Fibroblast of the aortic adventitia (primary cell): ENCODE data around the gene TPO. TPM values are rescaled to one million over a fixed set of nuclear protein-coding genes. Genes with fewer than 3 reads are reported as not detected.

Experiments used
- DNase-seq: peaks from one replicate; pipeline ENCODE4 v3.0.0-alpha.2; 2010; ENCODE audit warnings: low read depth
- H3K4me3 ChIP-seq: 2 replicates; pipeline ENCODE4 v1.5.1; 2011; ENCODE audit warnings: low read depth, mild to moderate bottlenecking, control low read depth, low read length, moderate library complexity
- total RNA-seq: library from RNA; depleted of rRNA; stranded (reverse); fragments of >200 nt; gene quantifications from 2 replicates; pipeline ENCODE4 v1.2.3, GENCODE V29; 2012; ENCODE audit warnings: low replicate concordance
- TF ChIP-seq, protein P1 (sequence below): IDR thresholded peaks from 2 replicates; pipeline ENCODE4 v1.5.1; 2011; ENCODE audit warnings: mild to moderate bottlenecking, low read length, control low read depth, inconsistent platforms; ENCODE audit not compliant: insufficient read depth

TPO gene
- total RNA-seq, 1 donor, result not detected

DNA sequence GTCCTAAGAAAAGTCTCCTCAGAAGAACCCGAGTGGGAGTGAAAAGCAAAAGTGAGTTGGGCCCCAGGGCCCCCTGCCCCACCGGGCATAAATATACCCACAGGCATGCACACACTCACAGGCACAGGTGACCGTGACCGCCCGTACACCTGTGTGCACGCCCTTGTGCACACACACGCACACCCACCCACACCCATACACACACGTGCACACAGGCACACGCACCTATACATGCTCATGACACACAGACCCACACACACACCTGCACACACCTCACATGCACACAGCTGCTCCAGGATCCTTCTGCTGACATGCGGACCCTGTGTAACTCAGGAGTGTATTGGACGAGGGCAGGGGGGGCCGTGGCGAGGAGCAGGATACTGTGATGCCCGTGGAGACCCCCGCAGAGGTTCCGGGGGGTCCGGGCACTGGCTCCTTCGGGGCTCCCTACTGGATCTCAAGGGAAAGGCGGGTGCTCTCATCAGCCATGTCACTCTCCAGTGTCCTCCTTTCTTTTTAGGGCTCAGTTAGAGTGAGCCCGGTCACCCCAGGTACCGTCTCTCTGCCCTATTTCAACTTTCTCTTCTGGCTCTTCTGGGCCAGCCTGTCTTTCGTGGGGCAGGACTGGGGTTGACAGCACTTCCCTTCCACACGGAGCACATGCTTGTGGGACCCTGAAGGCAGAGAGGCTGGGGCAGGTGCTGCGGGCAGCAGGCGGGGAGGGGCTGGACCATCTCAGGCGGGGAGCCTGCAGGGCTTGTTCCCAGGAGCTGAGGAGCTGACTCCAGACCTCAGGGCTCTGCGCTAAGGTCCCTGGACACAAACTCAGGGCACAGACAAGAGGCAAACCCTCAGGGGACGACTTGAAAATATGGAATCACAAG, 48.5 kb downstream of the TPO start:
- H3K4me3 ChIP-seq, result no peak overlapping the region
- TF ChIP-seq, protein P1, sequence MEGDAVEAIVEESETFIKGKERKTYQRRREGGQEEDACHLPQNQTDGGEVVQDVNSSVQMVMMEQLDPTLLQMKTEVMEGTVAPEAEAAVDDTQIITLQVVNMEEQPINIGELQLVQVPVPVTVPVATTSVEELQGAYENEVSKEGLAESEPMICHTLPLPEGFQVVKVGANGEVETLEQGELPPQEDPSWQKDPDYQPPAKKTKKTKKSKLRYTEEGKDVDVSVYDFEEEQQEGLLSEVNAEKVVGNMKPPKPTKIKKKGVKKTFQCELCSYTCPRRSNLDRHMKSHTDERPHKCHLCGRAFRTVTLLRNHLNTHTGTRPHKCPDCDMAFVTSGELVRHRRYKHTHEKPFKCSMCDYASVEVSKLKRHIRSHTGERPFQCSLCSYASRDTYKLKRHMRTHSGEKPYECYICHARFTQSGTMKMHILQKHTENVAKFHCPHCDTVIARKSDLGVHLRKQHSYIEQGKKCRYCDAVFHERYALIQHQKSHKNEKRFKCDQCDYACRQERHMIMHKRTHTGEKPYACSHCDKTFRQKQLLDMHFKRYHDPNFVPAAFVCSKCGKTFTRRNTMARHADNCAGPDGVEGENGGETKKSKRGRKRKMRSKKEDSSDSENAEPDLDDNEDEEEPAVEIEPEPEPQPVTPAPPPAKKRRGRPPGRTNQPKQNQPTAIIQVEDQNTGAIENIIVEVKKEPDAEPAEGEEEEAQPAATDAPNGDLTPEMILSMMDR, result no peak
- no peak for DNase-seq

DNA sequence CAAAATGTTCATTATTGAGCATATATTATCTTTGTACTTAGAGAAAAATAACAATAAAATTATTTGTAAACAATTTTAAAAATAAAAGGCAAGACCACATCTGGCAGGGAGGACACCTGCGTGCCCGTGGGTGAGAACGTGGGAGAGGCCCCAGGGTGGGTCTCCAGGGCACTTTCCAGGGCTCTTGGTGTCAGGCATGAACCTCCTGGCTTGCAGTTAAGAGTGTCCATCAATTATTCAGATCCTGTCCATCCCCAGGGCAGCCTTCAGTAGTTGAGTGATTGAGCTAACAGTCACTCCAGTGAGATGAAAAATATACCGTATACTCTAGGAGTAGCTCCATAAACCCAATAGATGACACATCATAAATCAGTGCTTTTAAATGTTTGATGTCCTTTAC, 49.7 kb downstream of the TPO start:
- H3K4me3 ChIP-seq, result no peak overlapping the region
- TF ChIP-seq, protein P1, result no peak
- no peak for DNase-seq

DNA sequence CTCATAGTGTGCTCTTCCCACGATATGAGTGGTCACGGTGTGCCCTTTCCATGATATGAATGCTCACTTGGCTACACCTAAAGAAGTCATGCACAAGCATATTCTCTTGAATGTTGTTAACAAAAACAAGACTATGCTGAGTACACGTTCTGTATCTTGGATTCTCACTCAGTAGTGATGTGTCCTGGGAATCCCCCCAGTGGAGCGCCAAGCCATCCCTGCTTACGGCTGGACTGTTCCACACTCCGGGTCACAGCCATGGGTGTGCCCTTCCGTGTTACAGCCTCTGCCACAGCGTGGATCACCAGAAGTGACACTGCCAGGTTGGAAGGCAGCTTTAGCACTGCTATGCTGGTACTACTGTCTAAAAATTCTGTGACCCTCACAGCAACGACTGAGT, 59.1 kb downstream of the TPO start:
- H3K4me3 ChIP-seq, result no peak overlapping the region
- DNase-seq, result no peak
- TF ChIP-seq, protein P1, result no peak

DNA sequence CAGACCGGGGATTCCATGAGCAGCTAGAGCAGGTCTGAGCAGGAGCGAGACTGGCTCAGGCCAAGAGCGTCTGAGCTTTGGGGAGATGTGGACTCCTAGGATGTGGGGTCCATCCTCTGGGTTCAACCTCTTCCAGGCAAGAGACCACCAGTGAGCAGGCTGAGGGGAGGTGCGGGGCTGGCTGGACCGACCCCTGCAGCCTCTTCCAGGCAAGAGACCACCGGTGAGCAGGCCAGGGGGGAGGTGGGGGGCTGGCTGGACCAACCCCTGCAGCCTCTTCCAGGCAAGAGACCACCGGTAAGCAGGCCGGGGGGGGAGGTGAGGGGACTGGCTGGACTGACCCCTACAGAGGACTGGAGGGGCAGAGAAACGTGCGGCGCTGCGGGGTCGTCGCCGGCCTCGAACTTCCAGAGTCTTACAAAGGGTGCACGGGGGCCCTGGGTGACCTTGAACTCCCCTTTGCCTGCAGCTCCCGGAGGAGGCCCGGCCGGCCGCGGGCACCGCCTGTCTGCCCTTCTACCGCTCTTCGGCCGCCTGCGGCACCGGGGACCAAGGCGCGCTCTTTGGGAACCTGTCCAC, 63.4 kb downstream of the TPO start:
- DNase-seq, result no peak
- TF ChIP-seq, protein P1, result no peak

DNA sequence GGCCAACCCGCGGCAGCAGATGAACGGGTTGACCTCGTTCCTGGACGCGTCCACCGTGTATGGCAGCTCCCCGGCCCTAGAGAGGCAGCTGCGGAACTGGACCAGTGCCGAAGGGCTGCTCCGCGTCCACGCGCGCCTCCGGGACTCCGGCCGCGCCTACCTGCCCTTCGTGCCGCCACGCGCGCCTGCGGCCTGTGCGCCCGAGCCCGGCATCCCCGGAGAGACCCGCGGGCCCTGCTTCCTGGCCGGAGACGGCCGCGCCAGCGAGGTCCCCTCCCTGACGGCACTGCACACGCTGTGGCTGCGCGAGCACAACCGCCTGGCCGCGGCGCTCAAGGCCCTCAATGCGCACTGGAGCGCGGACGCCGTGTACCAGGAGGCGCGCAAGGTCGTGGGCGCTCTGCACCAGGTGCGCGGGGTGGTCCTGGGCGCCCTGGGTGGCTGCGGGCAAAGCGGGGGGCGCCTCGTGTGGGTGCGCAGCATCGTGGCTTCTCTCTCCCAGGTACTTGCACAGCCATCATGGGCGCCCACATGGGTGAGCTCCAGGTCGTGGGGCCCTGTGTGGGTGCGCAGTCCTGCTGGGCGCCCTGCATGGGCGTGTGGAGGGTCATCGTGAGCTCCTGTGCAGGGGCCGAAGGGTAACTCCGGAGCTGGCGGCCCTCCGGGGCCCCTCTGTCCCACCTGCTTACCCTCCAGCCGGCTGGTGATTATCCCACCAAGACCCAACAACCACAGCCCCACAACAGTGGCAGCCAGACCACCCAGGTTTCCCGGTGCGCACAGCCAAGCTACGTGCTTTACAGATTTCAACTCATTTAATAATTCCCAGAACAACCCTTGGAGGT, 64.2 kb downstream of the TPO start:
- DNase-seq, result no peak
- TF ChIP-seq, protein P1, result no peak
- no peak overlapping the region for H3K4me3 ChIP-seq

More for the DNA sequence above, 63.4 kb downstream of the TPO start:
- no peak overlapping the region for H3K4me3 ChIP-seq

DNA sequence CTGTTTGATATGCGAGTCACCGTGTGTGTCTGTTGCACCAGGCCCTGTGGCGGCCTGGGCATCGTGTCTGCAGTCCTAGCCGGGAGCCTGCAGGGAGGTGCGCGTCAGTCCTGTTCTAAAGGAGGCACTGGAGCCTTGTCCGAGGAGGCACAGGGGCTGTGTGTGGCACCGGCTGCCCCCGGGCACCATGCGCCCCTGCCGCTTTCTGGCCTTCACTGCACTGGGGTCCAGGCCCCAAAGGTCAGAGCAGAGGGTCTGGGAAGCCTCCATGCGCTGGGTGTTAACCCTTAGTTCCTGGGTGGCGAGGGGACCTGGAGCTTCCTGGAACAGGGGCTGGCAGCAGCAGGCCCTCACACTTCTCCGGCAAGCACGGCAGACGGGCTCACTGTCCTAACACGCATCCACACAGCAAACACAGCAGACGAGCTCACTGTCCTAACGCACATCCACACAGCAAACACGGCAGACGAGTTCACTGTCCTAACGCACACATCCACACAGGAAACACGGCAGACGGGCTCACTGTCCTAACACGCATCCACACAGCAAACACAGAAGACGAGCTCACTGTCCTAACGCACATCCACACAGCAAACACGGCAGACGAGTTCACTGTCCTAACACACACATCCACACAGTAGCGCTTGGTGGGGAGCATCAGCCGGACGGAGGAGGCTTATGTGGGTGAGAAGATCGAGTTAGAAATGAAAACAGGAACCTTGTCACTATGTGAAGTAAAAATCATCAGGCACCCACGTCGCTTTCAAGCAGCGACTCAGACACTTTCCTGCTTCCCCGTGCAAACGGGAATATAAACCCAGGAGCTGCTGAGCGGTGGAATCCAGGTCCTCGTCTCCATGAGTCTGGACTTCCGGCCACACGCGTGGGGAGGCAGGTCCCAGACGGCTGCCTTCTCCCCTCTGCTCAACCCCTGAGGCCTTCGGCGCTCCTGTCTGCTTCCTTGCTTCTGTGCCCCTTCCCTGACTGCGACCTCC, 65.3 kb downstream of the TPO start:
- DNase-seq, result no peak
- TF ChIP-seq, protein P1, result no peak
- no peak overlapping the region for H3K4me3 ChIP-seq
